ENCODE results near the gene PPP1R3G. TPM values are rescaled to one million over a fixed set of nuclear protein-coding genes. Genes with fewer than 3 reads are reported as not detected.

Gene PPP1R3G
- total RNA-seq, 1 experiment from 2014 or later: 0.15 TPM

- no peak for TF ChIP-seq STAT6 (CRISPR knock-in tag; conservative IDR thresholded peaks at IDR 0.05; ENCODE audit: low read depth)
- TF ChIP-seq FOXJ3 (CRISPR knock-in tag; IDR thresholded peaks at IDR 0.05; ENCODE audit: borderline replicate concordance): no peak
- TF ChIP-seq E2F4 (CRISPR knock-in tag; IDR thresholded peaks at IDR 0.05; ENCODE audit: borderline replicate concordance, low read depth): no peak
These were observed 31.3 kb downstream of the PPP1R3G start (continued) for GRCh38 chr6:5116243-5116991.

- ATAC-seq (no peak), DNase-seq (ENCODE audit: low spot score) (no peak)
- H3K9me3 Mint-ChIP-seq: peaks cover 13% of the 10 kb centered on the region
- POLR2A ChIA-PET: no interaction called here
- H3K36me3 Mint-ChIP-seq: 0 out of 2 replicates have a peak, but pooled peaks cover 7% of the 10 kb centered on the region
- TF ChIP-seq IRF2 (CRISPR knock-in tag; IDR thresholded peaks at IDR 0.05; ENCODE audit: borderline replicate concordance, low read depth) (no peak), NR2C2 (CRISPR knock-in tag; IDR thresholded peaks at IDR 0.05) (no peak), EMX1 (CRISPR knock-in tag; IDR thresholded peaks at IDR 0.05) (no peak), ZMAT4 (CRISPR knock-in tag; IDR thresholded peaks at IDR 0.05) (no peak), ERG (CRISPR knock-in tag; IDR thresholded peaks at IDR 0.05) (no peak), ZNF532 (CRISPR knock-in tag; IDR thresholded peaks at IDR 0.05; ENCODE audit: borderline replicate concordance) (no peak), ARID4B (CRISPR knock-in tag; IDR thresholded peaks at IDR 0.05; ENCODE audit: borderline replicate concordance) (no peak)
- CTCF ChIA-PET: interaction anchor here (0.6 kb wide), 1 partner anchor 11 kb away, joined by 3 read pairs; no protein-coding TSS in a partner anchor
- H3K27ac Mint-ChIP-seq: no peak overlapping the region
- H3K4me1 Mint-ChIP-seq: peaks cover 6% of the 10 kb centered on the region
- H3K27me3 Mint-ChIP-seq (ENCODE audit: low read depth): no peaks in the 10 kb centered on the region
- no peak overlapping the region for H3K4me3 Mint-ChIP-seq
These were observed 34.2 kb downstream of the PPP1R3G start for GRCh38 chr6:5119090-5119951.
